ENCODE measurements around the gene PKIG.
"Not testable (repeated sequence)": the region's sequence is repeated elsewhere in the genome, so short reads cannot be mapped to it uniquely, and the experiment has no call there.

Gene PKIG

DNA sequence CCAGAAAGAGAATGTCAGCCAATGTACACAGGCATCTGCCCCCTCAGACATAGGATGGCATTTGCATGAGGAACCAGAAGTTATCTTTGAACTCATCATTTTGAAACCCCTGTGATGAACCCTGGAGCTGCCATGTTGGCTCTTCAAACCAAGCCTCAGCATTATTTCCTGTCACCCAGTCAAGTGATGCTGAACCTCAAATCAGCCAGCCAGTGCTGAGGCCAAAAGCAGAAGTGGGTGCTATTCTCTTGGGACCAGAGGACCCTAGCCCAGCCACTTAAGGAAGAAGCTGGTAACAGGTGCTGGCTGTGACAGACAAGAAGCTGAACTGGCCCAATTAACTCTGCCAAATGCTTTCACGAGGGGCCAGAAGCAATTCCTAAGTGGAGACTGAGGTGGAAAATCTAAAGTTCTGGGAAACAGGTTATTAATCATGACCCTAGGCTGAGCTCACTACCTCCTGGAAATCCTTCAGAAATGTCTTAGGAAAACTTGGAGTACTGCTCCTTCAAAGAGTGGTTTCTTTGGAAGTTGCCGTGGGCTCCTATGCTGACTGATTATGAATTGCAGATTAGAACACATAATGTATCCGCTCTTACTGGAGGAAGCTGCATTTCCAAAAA, 4.0 kb downstream of the PKIG start:
- no peak overlapping the region for H3K4me3 ChIP-seq (ENCODE audit: low read depth, low read length)
- DNase-seq (ENCODE audit: low read depth): peak; percentile 89

DNA sequence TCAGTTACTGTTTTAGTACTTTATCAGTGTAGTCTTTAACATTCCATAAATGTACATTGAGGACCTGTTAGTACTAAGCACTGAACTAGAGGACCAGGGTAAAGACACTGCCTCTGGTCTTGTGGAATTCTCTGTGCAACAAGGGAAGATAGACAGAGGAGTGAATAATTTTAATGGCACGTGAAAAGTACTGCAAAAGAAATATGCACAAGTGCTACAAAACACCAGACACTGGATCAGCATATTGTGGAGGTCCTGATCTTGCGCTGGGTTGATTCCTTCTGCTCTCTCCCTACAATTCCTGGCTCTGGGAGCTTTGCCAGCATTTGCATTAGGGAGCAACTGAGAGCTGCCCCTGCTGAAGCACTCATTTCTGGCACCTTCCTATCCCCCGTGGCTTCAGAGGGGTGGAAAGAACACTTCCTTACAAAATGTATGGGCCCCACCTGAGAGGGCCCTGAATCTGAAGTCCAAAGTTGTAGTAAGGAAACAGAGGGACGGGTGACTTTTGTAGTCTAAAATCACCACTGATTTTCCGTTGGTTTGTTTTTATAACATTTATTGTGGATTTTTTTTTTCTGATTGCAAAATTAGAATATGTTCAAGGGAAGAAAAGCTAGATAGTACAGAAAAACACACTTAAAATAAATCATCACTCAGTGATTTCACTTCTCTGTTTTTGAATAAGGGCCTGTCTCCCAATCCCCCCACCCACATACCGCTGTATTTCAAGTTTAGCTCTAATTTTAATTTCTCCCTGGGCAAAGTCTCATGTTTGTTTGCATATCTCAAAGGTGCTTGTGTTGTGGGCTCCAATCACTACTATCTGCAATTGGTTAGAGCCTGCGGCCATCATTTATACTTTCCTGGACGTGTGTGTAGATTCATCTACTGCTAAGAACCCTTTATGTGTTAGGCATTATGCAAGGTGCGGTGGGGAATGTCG, 4.9 kb downstream of the PKIG start:
- TF ChIP-seq, protein P1, sequence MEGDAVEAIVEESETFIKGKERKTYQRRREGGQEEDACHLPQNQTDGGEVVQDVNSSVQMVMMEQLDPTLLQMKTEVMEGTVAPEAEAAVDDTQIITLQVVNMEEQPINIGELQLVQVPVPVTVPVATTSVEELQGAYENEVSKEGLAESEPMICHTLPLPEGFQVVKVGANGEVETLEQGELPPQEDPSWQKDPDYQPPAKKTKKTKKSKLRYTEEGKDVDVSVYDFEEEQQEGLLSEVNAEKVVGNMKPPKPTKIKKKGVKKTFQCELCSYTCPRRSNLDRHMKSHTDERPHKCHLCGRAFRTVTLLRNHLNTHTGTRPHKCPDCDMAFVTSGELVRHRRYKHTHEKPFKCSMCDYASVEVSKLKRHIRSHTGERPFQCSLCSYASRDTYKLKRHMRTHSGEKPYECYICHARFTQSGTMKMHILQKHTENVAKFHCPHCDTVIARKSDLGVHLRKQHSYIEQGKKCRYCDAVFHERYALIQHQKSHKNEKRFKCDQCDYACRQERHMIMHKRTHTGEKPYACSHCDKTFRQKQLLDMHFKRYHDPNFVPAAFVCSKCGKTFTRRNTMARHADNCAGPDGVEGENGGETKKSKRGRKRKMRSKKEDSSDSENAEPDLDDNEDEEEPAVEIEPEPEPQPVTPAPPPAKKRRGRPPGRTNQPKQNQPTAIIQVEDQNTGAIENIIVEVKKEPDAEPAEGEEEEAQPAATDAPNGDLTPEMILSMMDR (IDR thresholded peaks at IDR 0.05; ENCODE audit: low read depth, low read length, missing control alignments): no peak
- H3K4me3 ChIP-seq (ENCODE audit: low read depth, low read length): no peak overlapping the region
- no peak for DNase-seq (ENCODE audit: low read depth)

More for the DNA sequence above, 4.0 kb downstream of the PKIG start:
- TF ChIP-seq, protein P1 (IDR thresholded peaks at IDR 0.05; ENCODE audit: low read depth, low read length, missing control alignments): no peak

DNA sequence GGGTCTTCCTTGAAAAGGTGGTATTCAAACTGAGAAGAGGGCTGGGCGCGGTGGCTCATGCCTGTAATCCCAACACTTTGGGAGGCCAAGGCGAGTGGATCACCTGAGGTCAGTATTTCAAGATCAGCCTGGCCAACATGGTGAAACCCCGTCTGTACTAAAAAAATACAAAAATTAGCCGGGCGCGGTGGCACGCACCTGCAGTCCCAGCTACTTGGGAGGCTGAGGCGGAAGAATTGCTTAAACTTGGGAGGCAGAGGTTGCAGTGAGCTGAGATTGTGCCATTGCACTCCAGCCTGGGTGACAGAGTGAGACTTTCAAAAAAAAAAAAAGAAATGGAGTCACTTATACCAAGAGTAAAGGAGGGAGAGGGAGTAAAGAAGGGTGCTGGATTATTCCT, 5.9 kb downstream of the PKIG start:
- not testable (repeated sequence) for H3K4me3 ChIP-seq (ENCODE audit: low read depth, low read length); DNase-seq (ENCODE audit: low read depth)

DNA sequence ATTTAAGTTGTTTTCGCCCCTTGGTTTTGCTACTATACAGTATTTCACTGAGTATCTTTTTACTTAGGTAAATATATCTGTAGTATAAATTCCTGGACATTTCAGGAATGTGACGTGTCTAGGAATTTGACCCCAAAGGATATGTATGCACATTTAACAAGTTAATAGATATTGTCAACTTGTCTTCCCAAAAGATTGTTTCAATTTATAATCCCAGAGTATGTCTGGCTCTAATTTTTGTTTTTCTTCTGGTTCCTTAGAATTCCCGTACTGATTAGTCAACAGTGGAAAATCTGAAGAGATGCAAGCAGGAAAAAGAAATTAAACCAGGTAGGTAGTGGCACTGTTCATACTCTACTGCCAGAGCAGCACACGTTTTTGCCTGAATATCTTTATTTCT, 7.2 kb downstream of the PKIG start:
- no peak for DNase-seq (ENCODE audit: low read depth)
- H3K4me3 ChIP-seq (ENCODE audit: low read depth, low read length): no peak overlapping the region
- TF ChIP-seq, protein P1 (IDR thresholded peaks at IDR 0.05; ENCODE audit: low read depth, low read length, missing control alignments): no peak

DNA sequence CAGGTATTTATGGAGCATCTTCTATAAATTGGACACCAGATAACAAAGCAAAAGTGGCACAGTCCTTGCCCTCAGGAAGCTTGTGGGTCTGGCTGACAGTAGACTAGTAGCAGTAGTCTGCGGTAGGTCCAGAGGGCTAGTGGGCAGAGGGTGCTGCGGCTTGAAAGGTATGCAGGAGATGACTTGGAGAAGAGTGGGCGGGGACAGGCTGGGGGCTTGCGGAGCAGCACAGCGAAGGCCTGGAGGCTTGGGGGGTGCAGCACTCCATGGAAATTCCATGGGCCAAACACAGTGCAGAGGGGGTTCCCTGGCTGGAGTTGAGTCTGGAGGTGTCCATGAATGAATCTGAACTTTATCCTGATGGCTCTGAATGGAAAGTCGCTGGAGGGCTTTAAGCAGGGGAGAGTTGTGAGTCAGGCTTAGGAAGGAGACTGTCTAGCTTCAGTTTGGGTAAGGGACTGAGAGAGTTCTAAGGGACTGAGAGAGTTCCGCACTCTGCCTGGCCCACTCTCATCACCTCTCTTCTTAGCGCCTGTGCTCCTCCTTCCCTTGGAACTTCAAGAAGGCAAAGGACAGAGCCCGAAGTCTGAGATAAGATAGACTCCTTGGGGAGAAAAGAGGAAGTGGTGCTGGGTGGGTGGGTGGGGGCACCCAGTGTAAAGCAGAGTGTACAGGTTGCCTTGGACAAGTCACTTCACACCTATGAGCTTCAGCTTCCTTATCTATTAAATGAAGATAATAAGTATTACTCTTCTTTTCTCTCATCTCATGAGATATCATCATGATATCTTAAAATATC, 8.8 kb downstream of the PKIG start:
- DNase-seq (ENCODE audit: low read depth): no peak
- H3K4me3 ChIP-seq (ENCODE audit: low read depth, low read length): no peak overlapping the region
- TF ChIP-seq, protein P1 (IDR thresholded peaks at IDR 0.05; ENCODE audit: low read depth, low read length, missing control alignments): no peak

DNA sequence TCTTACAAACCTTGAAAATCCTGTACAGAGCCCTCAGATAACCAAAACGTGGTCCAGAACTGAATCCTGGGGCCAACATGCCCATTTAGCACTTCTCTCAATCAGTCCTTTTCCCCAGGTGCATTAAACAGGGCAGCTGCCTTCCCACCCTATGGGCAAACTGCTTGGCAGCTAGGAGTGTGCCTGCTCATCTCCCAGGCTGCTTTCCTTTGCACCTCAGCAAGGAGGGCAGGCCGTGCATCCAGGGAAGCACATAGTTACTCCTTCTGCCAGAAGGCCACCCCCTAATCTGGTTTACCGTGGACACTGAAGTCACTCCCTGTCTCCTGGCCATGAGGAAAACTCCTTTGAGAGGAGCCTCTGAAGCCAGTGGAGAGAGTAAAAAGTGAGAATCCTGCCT, 10.0 kb downstream of the PKIG start:
- no peak for DNase-seq (ENCODE audit: low read depth)
- TF ChIP-seq, protein P1 (IDR thresholded peaks at IDR 0.05; ENCODE audit: low read depth, low read length, missing control alignments): no peak
- H3K4me3 ChIP-seq (ENCODE audit: low read depth, low read length): no peak overlapping the region

DNA sequence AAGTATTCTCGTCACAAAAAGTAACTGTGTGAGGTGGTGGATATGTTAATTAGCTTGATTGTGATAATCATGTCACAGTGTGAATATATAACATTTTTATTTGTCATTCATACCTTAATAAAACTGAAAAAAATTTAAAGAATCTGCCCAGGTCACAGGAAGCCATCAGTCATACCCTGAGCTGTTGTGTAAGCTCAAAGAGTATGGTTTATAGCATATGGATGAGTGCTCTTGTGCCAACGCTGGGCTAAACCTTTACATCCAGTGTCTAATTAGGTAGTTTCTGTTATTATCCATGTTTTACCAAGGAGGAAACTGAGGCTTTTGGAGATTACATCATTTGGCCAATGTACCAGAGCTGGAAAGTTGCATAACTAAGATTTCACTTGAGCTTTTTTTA, 11.4 kb downstream of the PKIG start:
- no peak for DNase-seq (ENCODE audit: low read depth)
- TF ChIP-seq, protein P1 (IDR thresholded peaks at IDR 0.05; ENCODE audit: low read depth, low read length, missing control alignments): no peak
- H3K4me3 ChIP-seq (ENCODE audit: low read depth, low read length): no peak overlapping the region
